HFFc6 (cell line): ENCODE results near the gene RHOJ. TPM values are rescaled to one million over a fixed set of nuclear protein-coding genes. Genes with fewer than 3 reads are reported as not detected.
A peak's percentile ranks its signal among the peaks of the same experiment; 100 is the strongest.

ENCODE experiments used
- DNase-seq: peaks from one replicate; pipeline ENCODE4 v3.0.0-alpha.2; 2018
- H3K27ac Mint-ChIP-seq: 2 replicates; pipeline ENCODE4 v1.8.0; 2020; ENCODE audit warnings: mild to moderate bottlenecking, mixed read lengths
- H3K27me3 Mint-ChIP-seq: 2 replicates; pipeline ENCODE4 v1.8.0; 2021; ENCODE audit warnings: mild to moderate bottlenecking, moderate library complexity, mixed read lengths; ENCODE audit not compliant: insufficient read depth
- H3K36me3 Mint-ChIP-seq: 2 replicates; pipeline ENCODE4 v1.8.0; 2021; ENCODE audit warnings: low read depth, mixed read lengths
- H3K4me1 Mint-ChIP-seq: 2 replicates; pipeline ENCODE4 v1.8.0; 2020; ENCODE audit warnings: low read depth, mixed read lengths
- H3K4me3 Mint-ChIP-seq: 2 replicates; pipeline ENCODE4 v1.8.0; 2020; ENCODE audit warnings: mild to moderate bottlenecking, moderate library complexity, mixed read lengths
- H3K9me3 Mint-ChIP-seq: 2 replicates; pipeline ENCODE4 v1.8.0; 2020; ENCODE audit warnings: mild to moderate bottlenecking, mixed read lengths
- CTCF ChIP-seq: fragments of 200-600 bp; sonication (generic); IDR thresholded peaks from 2 replicates; pipeline ENCODE4 v1.5.0; 2021; ENCODE audit warnings: antibody characterized with exemption, mild to moderate bottlenecking
- total RNA-seq, 6 experiments: library from RNA; stranded (reverse); fragmentation: NEBNext Ultra II Directional; extraction: Animal tissue kit (Norgen Biotek cat#: 25700); gene quantifications; 2 replicates in 1 of 6; 3 replicates in 5 of 6; pipeline ENCODE4 v1.2.3, GENCODE V29; 2021

RHOJ gene
- total RNA-seq, 6 experiments from 2014 or later: 6.1 to 8.3 (median 7.1) TPM

- H3K4me1 Mint-ChIP-seq: peaks cover 3% of the 10 kb centered on the region
- no peak overlapping the region for H3K27ac Mint-ChIP-seq
- TF ChIP-seq CTCF: no peak
- no peak for DNase-seq
- no peak overlapping the region for H3K4me3 Mint-ChIP-seq
- H3K9me3 Mint-ChIP-seq: no peaks in the 10 kb centered on the region
- H3K36me3 Mint-ChIP-seq: no peaks in the 10 kb centered on the region
- H3K27me3 Mint-ChIP-seq: no peaks in the 10 kb centered on the region
Observed at GRCh38 chr14:63205866-63206265, 1.6 kb downstream of the RHOJ start.

- Mint-ChIP-seq H3K4me3 (no peak overlapping the region), H3K9me3 (no peaks in the 10 kb centered on the region), H3K27ac (no peak overlapping the region), H3K27me3 (no peaks in the 10 kb centered on the region), H3K36me3 (no peaks in the 10 kb centered on the region; the same call in 1 of the 2 replicates), H3K4me1 (no peaks in the 10 kb centered on the region; the same call in none of the 2 replicates)
- TF ChIP-seq CTCF: no peak
- DNase-seq: no peak
Observed at GRCh38 chr14:63209160-63209559, 4.9 kb downstream of the RHOJ start.

- H3K4me3 Mint-ChIP-seq: no peak overlapping the region
- TF ChIP-seq CTCF: no peak
- H3K27ac Mint-ChIP-seq: no peak overlapping the region
- no peaks in the 10 kb centered on the region; the same call in none of the 2 replicates for H3K4me1 Mint-ChIP-seq
- H3K27me3 Mint-ChIP-seq: peaks cover 2% of the 10 kb centered on the region; the same call in 1 of the 2 replicates
- no peaks in the 10 kb centered on the region for H3K9me3 Mint-ChIP-seq
- no peaks in the 10 kb centered on the region; the same call in 1 of the 2 replicates for H3K36me3 Mint-ChIP-seq
- DNase-seq: no peak
Observed at GRCh38 chr14:63210812-63211211, 6.6 kb downstream of the RHOJ start.

GRCh38 chr14:63212209-63212608, 8.0 kb downstream of the RHOJ start:
- H3K4me3 Mint-ChIP-seq: no peak overlapping the region
- TF ChIP-seq CTCF: peak; percentile 34
- H3K27me3 Mint-ChIP-seq: peaks cover 2% of the 10 kb centered on the region; the same call in 1 of the 2 replicates
- H3K27ac Mint-ChIP-seq: no peak overlapping the region
- H3K4me1 Mint-ChIP-seq: no peaks in the 10 kb centered on the region
- DNase-seq: no peak
- H3K9me3 Mint-ChIP-seq: no peaks in the 10 kb centered on the region
- no peaks in the 10 kb centered on the region; the same call in 1 of the 2 replicates for H3K36me3 Mint-ChIP-seq

GRCh38 chr14:63212776-63213500, 8.7 kb downstream of the RHOJ start:
- Mint-ChIP-seq H3K4me1 (no peaks in the 10 kb centered on the region), H3K4me3 (no peak overlapping the region), H3K9me3 (no peaks in the 10 kb centered on the region), H3K27me3 (peaks cover 2% of the 10 kb centered on the region; the same call in 1 of the 2 replicates), H3K27ac (no peak overlapping the region), H3K36me3 (no peaks in the 10 kb centered on the region; the same call in 1 of the 2 replicates)
- DNase-seq: no peak
- no peak for TF ChIP-seq CTCF
